Trophoblast cell (in vitro differentiated cells and primary cell): ENCODE results near the gene GRK4.
A peak's percentile ranks its signal among the peaks of the same experiment; 100 is the strongest.

Source experiments
- DNase-seq, 2 donors: peaks; one replicate each; pipeline ENCODE4 v3.0.0-alpha.2; 2016
- H2AFZ ChIP-seq: 2 replicates; pipeline ENCODE4 v1.6.1; 2013; ENCODE audit warnings: low read length, moderate library complexity, mild to moderate bottlenecking; ENCODE audit not compliant: insufficient read depth, poor library complexity
- H2AK5ac ChIP-seq: 2 replicates; pipeline ENCODE4 v1.6.1; 2013; ENCODE audit warnings: mild to moderate bottlenecking, low read length
- H2BK120ac ChIP-seq: 2 replicates; pipeline ENCODE4 v1.6.1; 2013; ENCODE audit warnings: low read length, mild to moderate bottlenecking, moderate library complexity; ENCODE audit not compliant: insufficient read depth, poor library complexity
- H2BK12ac ChIP-seq: 2 replicates; pipeline ENCODE4 v1.6.1; 2013; ENCODE audit warnings: mild to moderate bottlenecking, low read length, moderate library complexity
- H2BK5ac ChIP-seq: 2 replicates; pipeline ENCODE4 v1.6.1; 2013; ENCODE audit warnings: low read length, low read depth, moderate library complexity, mild to moderate bottlenecking; ENCODE audit not compliant: poor library complexity
- H3K14ac ChIP-seq: 2 replicates; pipeline ENCODE4 v1.6.1; 2013; ENCODE audit warnings: mild to moderate bottlenecking, low read length
- H3K18ac ChIP-seq: 2 replicates; pipeline ENCODE4 v1.6.1; 2013; ENCODE audit warnings: mild to moderate bottlenecking, low read length
- H3K23ac ChIP-seq: 2 replicates; pipeline ENCODE4 v1.6.1; 2013; ENCODE audit warnings: low read length
- H3K27ac ChIP-seq: 2 replicates; pipeline ENCODE4 v1.5.1; 2013; ENCODE audit warnings: low read depth, mild to moderate bottlenecking, inconsistent platforms, low read length, moderate library complexity
- H3K27me3 ChIP-seq: 2 replicates; pipeline ENCODE4 v1.6.1; 2013; ENCODE audit warnings: inconsistent platforms, mild to moderate bottlenecking, low read length, moderate library complexity; ENCODE audit not compliant: insufficient read depth
- H3K36me3 ChIP-seq, 2 experiments: 1 replicate in 1 of 2; 2 replicates in 1 of 2; pipeline ENCODE4 v1.6.1; 2013; ENCODE audit warnings: low read length in 2 of 2, mild to moderate bottlenecking in 2 of 2, moderate library complexity in 1 of 2; ENCODE audit not compliant: insufficient read depth in 2 of 2, control insufficient read depth in 1 of 2
- H3K4ac ChIP-seq: 2 replicates; pipeline ENCODE4 v1.6.1; 2013; ENCODE audit warnings: low read depth, mild to moderate bottlenecking, low read length, moderate library complexity
- H3K4me1 ChIP-seq, 2 experiments: 1 replicate in 1 of 2; 2 replicates in 1 of 2; pipeline ENCODE4 v1.6.1; 2013; ENCODE audit warnings: low read length in 2 of 2, mild to moderate bottlenecking in 2 of 2, moderate library complexity in 1 of 2; ENCODE audit not compliant: insufficient read depth in 2 of 2, control insufficient read depth in 1 of 2
- H3K4me2 ChIP-seq: 2 replicates; pipeline ENCODE4 v1.6.1; 2013; ENCODE audit warnings: inconsistent platforms, mild to moderate bottlenecking, low read length, moderate library complexity
- H3K4me3 ChIP-seq: 2 replicates; pipeline ENCODE4 v1.5.1; 2013; ENCODE audit warnings: mild to moderate bottlenecking, low read depth, low read length, inconsistent platforms
- H3K79me1 ChIP-seq: one replicate; pipeline ENCODE4 v1.6.1; 2013; ENCODE audit warnings: low read length
- H3K79me2 ChIP-seq: 2 replicates; pipeline ENCODE4 v1.6.1; 2013; ENCODE audit warnings: low read length, mild to moderate bottlenecking; ENCODE audit not compliant: control insufficient read depth, insufficient read depth, poor library complexity
- H3K9ac ChIP-seq: 2 replicates; pipeline ENCODE4 v1.6.1; 2013; ENCODE audit warnings: mild to moderate bottlenecking, low read length
- H3K9me3 ChIP-seq: 2 replicates; pipeline ENCODE4 v1.6.1; 2013; ENCODE audit warnings: low read depth, mild to moderate bottlenecking, control low read depth, inconsistent platforms, low read length; ENCODE audit not compliant: insufficient read depth
- H4K12ac ChIP-seq: 2 replicates; pipeline ENCODE4 v1.6.1; 2013; ENCODE audit warnings: low read depth, mild to moderate bottlenecking, low read length, moderate library complexity
- H4K8ac ChIP-seq: 2 replicates; pipeline ENCODE4 v1.6.1; 2013; ENCODE audit warnings: low read depth, mild to moderate bottlenecking, low read length, moderate library complexity
- H4K91ac ChIP-seq: one replicate; pipeline ENCODE4 v1.6.1; 2013; ENCODE audit warnings: low read depth, mild to moderate bottlenecking, low read length, moderate library complexity
- WGBS: extraction: QIAGEN DNeasy Blood & Tissue Kit; methylation state at CpG from one replicate; pipeline ENCODE4 v1.1.7; 2013; ENCODE audit warnings: missing lambda C conversion rate; ENCODE audit not compliant: insufficient read length, insufficient coverage; ENCODE audit errors: extremely low coverage; 5-methylcytosine and 5-hydroxymethylcytosine counted together

GRK4 gene

DNA sequence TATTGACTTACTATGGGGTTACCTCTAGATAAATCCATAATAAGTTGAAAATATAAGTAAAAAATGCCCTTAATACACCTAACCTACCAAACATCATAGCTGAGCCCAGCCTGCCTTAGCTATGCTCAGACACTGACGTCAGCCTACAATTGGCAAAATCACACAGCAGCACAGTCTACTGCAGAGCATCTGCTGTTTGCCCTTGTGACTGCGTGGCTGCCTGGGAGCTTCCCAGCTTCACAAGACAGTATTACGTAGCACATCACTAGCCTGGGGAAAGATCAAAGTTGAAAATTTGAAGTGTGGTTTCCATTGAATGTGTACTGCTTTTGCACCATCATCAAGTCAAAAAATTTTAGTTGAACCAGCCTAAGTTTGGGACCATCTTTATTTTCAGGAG, 102.2 kb downstream of the GRK4 start:
- Histone ChIP-seq H3K23ac (no peak overlapping the region), H4K8ac (no peak overlapping the region), H3K4ac (no peak overlapping the region), H3K18ac (no peak overlapping the region), H3K79me2 (no peaks in the 10 kb centered on the region), H2BK120ac (no peak overlapping the region), H2AK5ac (no peak overlapping the region), H3K27me3 (no peaks in the 10 kb centered on the region), H3K14ac (no peak overlapping the region), H4K91ac (no peak overlapping the region), H4K12ac (no peak overlapping the region), H3K9me3 (no peaks in the 10 kb centered on the region), H2BK12ac (no peak overlapping the region), H3K4me1 (no peaks in the 10 kb centered on the region), H3K36me3 (no peaks in the 10 kb centered on the region), H3K4me2 (no peak overlapping the region), H3K9ac (no peak overlapping the region), H2AFZ (no peak overlapping the region), H3K4me3 (no peak overlapping the region), H3K79me1 (no peaks in the 10 kb centered on the region), H2BK5ac (no peak overlapping the region), H3K27ac (no peak overlapping the region)
- DNase-seq: no peak
- no CpG with 5 or more reads among the region's 3 CpGs for WGBS

GRCh38 chr4:3066836-3067400, 103.5 kb downstream of the GRK4 start:
- H3K4me2 ChIP-seq: no peak overlapping the region
- H3K79me1 ChIP-seq: no peaks in the 10 kb centered on the region
- H3K27ac ChIP-seq: no peak overlapping the region
- H3K27me3 ChIP-seq: no peaks in the 10 kb centered on the region
- H2BK12ac ChIP-seq: no peak overlapping the region
- no peak overlapping the region for H2AK5ac ChIP-seq
- H4K12ac ChIP-seq: no peak overlapping the region
- no peak overlapping the region for H3K23ac ChIP-seq
- H3K4me1 ChIP-seq: no peaks in the 10 kb centered on the region
- WGBS: no CpG with 5 or more reads among the region's 6 CpGs
- no peak overlapping the region for H3K18ac ChIP-seq
- H3K4me3 ChIP-seq: no peak overlapping the region
- H2BK5ac ChIP-seq: no peak overlapping the region
- H3K36me3 ChIP-seq: no peaks in the 10 kb centered on the region
- no peak overlapping the region for H3K9ac ChIP-seq
- no peak overlapping the region for H4K91ac ChIP-seq
- DNase-seq: no peak
- no peaks in the 10 kb centered on the region for H3K79me2 ChIP-seq
- H3K14ac ChIP-seq: no peak overlapping the region
- no peak overlapping the region for H4K8ac ChIP-seq
- H3K9me3 ChIP-seq: no peaks in the 10 kb centered on the region
- H3K4ac ChIP-seq: no peak overlapping the region
- H2AFZ ChIP-seq: no peak overlapping the region
- H2BK120ac ChIP-seq: no peak overlapping the region

DNA sequence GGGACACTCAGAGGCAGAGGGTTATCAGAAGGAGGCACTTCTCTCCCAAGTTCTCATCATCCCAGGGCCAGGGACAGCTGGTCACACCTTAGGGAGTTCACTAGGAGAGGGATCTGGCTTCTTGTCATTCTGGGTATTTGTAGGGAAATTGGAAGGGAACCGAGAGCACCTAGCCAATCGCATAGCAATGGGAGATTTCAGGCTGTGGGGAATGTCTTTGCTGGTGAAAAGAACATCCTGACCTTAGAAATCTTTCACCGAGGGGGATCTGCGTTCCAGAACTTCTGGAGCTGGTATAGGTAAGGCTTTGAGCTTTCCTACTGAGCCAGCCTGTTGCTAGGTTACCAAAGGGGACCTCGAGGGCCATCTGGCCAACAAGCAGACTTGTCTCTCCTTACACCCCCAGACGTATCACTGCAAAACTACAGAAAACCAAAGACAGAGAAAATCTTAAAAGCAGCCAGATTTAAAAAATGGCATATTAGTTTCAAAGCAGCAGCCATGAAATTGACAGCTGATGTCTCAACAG, 104.2 kb downstream of the GRK4 start:
- no peak for DNase-seq
- no peak overlapping the region for H4K12ac ChIP-seq
- H3K4me1 ChIP-seq: no peaks in the 10 kb centered on the region
- no peak overlapping the region for H2AFZ ChIP-seq
- no peak overlapping the region for H3K14ac ChIP-seq
- no peaks in the 10 kb centered on the region for H3K79me2 ChIP-seq
- H3K18ac ChIP-seq: no peak overlapping the region
- H3K9ac ChIP-seq: no peak overlapping the region
- no peak overlapping the region for H3K4me2 ChIP-seq
- no peak overlapping the region for H3K4ac ChIP-seq
- no peaks in the 10 kb centered on the region for H3K79me1 ChIP-seq
- H3K27ac ChIP-seq: no peak overlapping the region
- H2BK120ac ChIP-seq: no peak overlapping the region
- WGBS: no CpG with 5 or more reads among the region's 6 CpGs
- no peak overlapping the region for H2BK12ac ChIP-seq
- no peak overlapping the region for H2AK5ac ChIP-seq
- no peak overlapping the region for H3K23ac ChIP-seq
- no peaks in the 10 kb centered on the region for H3K27me3 ChIP-seq
- no peaks in the 10 kb centered on the region for H3K36me3 ChIP-seq
- H3K9me3 ChIP-seq: peaks cover 2% of the 10 kb centered on the region
- H2BK5ac ChIP-seq: no peak overlapping the region
- no peak overlapping the region for H4K8ac ChIP-seq
- no peak overlapping the region for H4K91ac ChIP-seq
- H3K4me3 ChIP-seq: no peak overlapping the region

DNA sequence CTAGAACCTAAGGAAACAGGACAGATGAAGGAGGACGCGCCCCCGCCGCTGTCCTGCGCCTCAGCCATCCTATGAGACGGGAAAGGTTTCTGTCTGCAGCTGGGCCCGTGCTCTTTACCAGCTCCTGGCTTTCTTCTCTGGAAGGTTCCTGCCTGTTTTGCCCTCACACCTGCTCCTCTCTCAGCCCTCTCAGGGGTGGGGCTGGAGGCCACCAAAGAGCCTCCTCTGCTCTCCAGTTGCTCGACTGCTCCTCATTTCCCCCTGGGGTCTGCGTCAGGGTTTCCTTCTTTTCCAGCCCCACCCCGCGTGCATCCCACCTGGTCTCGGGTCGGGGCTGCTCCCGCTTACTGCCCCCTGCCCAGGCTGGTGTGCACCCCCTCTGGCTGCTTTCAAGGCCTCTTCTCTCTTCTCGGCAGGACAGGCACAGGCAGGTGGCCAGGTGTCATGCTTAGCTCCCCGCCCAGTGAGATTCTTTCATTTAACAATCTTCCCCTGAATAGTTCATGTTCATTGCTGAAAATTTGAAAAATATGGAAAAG, 106.4 kb downstream of the GRK4 start:
- WGBS: no CpG with 5 or more reads among the region's 16 CpGs
- Histone ChIP-seq H3K36me3 (no peaks in the 10 kb centered on the region), H3K4ac (no peak overlapping the region), H4K8ac (no peak overlapping the region), H3K23ac (no peak overlapping the region), H3K79me1 (peaks cover 7% of the 10 kb centered on the region), H3K4me2 (no peak overlapping the region), H3K27me3 (no peaks in the 10 kb centered on the region), H3K27ac (no peak overlapping the region), H4K91ac (no peak overlapping the region), H2BK5ac (no peak overlapping the region), H3K18ac (no peak overlapping the region), H2BK120ac (no peak overlapping the region), H3K9ac (no peak overlapping the region), H3K4me1 (peaks cover 4 to 5% of the 10 kb centered on the region in 2 experiments), H2AK5ac (no peak overlapping the region), H3K79me2 (no peaks in the 10 kb centered on the region), H4K12ac (peak overlapping the region; percentile 22), H3K14ac (no peak overlapping the region), H3K4me3 (no peak overlapping the region), H2BK12ac (no peak overlapping the region), H3K9me3 (peaks cover 2% of the 10 kb centered on the region), H2AFZ (no peak overlapping the region)
- no peak for DNase-seq
